Ectodermal cell (in vitro differentiated cells): ENCODE measurements around the gene MAP2K1.

Experiments used
- H3K27ac ChIP-seq: 2 replicates; pipeline ENCODE4 v1.7.0; 2013; ENCODE audit warnings: mild to moderate bottlenecking, low read depth, low read length; ENCODE audit not compliant: insufficient read depth, poor library complexity, severe bottlenecking
- H3K27me3 ChIP-seq: 2 replicates; pipeline ENCODE4 v1.7.0; 2013; ENCODE audit warnings: mild to moderate bottlenecking, low read length; ENCODE audit not compliant: insufficient read depth, control insufficient read depth, poor library complexity, severe bottlenecking
- H3K36me3 ChIP-seq: one replicate; pipeline ENCODE4 v1.7.0; 2013; ENCODE audit warnings: low read length; ENCODE audit not compliant: control insufficient read depth, insufficient read depth
- H3K4me1 ChIP-seq: one replicate; pipeline ENCODE4 v1.7.0; 2013; ENCODE audit warnings: low read length; ENCODE audit not compliant: control insufficient read depth, insufficient read depth
- H3K4me3 ChIP-seq: 2 replicates; pipeline ENCODE4 v1.7.0; 2013; ENCODE audit warnings: low read depth, low read length, control low read depth; ENCODE audit not compliant: insufficient read depth
- H3K9me3 ChIP-seq: 2 replicates; pipeline ENCODE4 v1.7.0; 2013; ENCODE audit warnings: mild to moderate bottlenecking, low read length, moderate library complexity; ENCODE audit not compliant: control insufficient read depth
- WGBS, 2 experiments: methylation state at CpG; one replicate each; pipeline ENCODE4 v1.1.7; 2013; ENCODE audit warnings: missing lambda C conversion rate in 2 of 2; 5-methylcytosine and 5-hydroxymethylcytosine counted together

Gene MAP2K1

GRCh38 chr15:66524838-66525237, 138.1 kb downstream of the MAP2K1 start:
- no peak overlapping the region for H3K4me3 ChIP-seq
- 91% methylated on average over 4 of the region's 4 CpGs for WGBS, 2 experiments
- no peaks in the 10 kb centered on the region for H3K4me1 ChIP-seq
- peaks cover 7% of the 10 kb centered on the region for H3K36me3 ChIP-seq
- no peaks in the 10 kb centered on the region for H3K9me3 ChIP-seq
- H3K27me3 ChIP-seq = no peaks in the 10 kb centered on the region
- no peak overlapping the region for H3K27ac ChIP-seq

- H3K27ac ChIP-seq = no peak overlapping the region
- peaks cover 12% of the 10 kb centered on the region for H3K36me3 ChIP-seq
- H3K27me3 ChIP-seq = no peaks in the 10 kb centered on the region
- no peaks in the 10 kb centered on the region for H3K9me3 ChIP-seq
- H3K4me1 ChIP-seq = no peaks in the 10 kb centered on the region
- no peak overlapping the region for H3K4me3 ChIP-seq
- 89 to 91% methylated on average over 9 of the region's 9 CpGs for WGBS, 2 experiments
Measured at GRCh38 chr15:66535056-66535455, 148.3 kb downstream of the MAP2K1 start.
